HCT116 (cell line): ENCODE measurements around the gene FOSB. TPM values are rescaled to one million over a fixed set of nuclear protein-coding genes. Genes with fewer than 3 reads are reported as not detected.
A peak's percentile ranks its signal among the peaks of the same experiment; 100 is the strongest.

Source experiments
- ATAC-seq: fragments of 200-7000 bp; cut with Tn5 transposase; 2 replicates; pipeline ENCODE4 v1.9.1; 2020; ENCODE audit warnings: mild to moderate bottlenecking, moderate library complexity
- BruUV-seq: library from RNA; stranded (reverse); fragments of 400-500 nt; replicated peaks from 2 replicates; lab custom pipeline; 2021; lab: Mats Ljungman, UMichigan
- CTCF ChIA-PET: fragments of 300-600 bp; sonication (Branson Sonifier 250); formaldehyde crosslinking; loops from one replicate; lab custom pipeline; 2021; ENCODE audit warnings: antibody characterized with exemption; lab: Charles Lee
- POLR2A ChIA-PET: fragments of 300-600, 350-600 bp; sonication (Branson Sonifier 250); formaldehyde crosslinking; loops from one replicate; lab custom pipeline; 2021; ENCODE audit warnings: antibody characterized with exemption; lab: Charles Lee
- RAD21 ChIA-PET, 2 experiments: fragments of 300-600 bp; sonication (Branson Sonifier 250); formaldehyde crosslinking; loops; one replicate each; lab custom pipeline; 2023; ENCODE audit warnings: low total read pairs in 2 of 2; ENCODE audit not compliant: uncharacterized antibody in 2 of 2, unreplicated experiment in 2 of 2, low non-redundant PET in 1 of 2; lab: Charles Lee
- DNase-seq: peaks from one replicate; pipeline ENCODE4 v3.0.0-alpha.2; 2010; ENCODE audit warnings: low read depth, low spot score
- H2AFZ ChIP-seq: fragments of 200-600 bp; shearing (Covaris generic), sonication (generic); 2 replicates; pipeline ENCODE4 v1.6.1; 2017; ENCODE audit warnings: low read depth, mixed run types, mixed read lengths, antibody characterized with exemption, low read length; ENCODE audit not compliant: poor library complexity, severe bottlenecking
- H3K27ac ChIP-seq: 2 replicates; pipeline ENCODE4 v1.5.1; 2012; ENCODE audit warnings: low read depth, low read length
- H3K27me3 ChIP-seq: fragments of 200-600 bp; sonication (generic); 2 replicates; pipeline ENCODE4 v1.6.1; 2016; ENCODE audit warnings: mixed run types, low read length, mixed read lengths; ENCODE audit not compliant: insufficient read depth
- H3K36me3 ChIP-seq, 2 experiments: fragments of 200-500 bp in 1 of 2; fragments of 200-600 bp in 1 of 2; sonication (Bioruptor generic) in 1 of 2; sonication (generic) in 1 of 2; 2 replicates each; pipeline versions ENCODE4 v1.5.1 to v1.6.1; 2014 to 2016; ENCODE audit warnings: low read length in 2 of 2, inconsistent platforms in 1 of 2, mixed read lengths in 1 of 2, mixed run types in 1 of 2; ENCODE audit not compliant: insufficient read depth in 2 of 2, control insufficient read depth in 1 of 2
- H3K4me1 ChIP-seq, 2 experiments: fragments of 200-600 bp in 1 of 2; sonication (generic) in 1 of 2; 2 replicates each; pipeline versions ENCODE4 v1.5.1 to v1.6.1; 2012 to 2017; ENCODE audit warnings: low read length in 2 of 2, inconsistent platforms in 1 of 2, mild to moderate bottlenecking in 1 of 2, mixed read lengths in 1 of 2, mixed run types in 1 of 2, moderate library complexity in 1 of 2; ENCODE audit not compliant: insufficient read depth in 2 of 2, control insufficient read depth in 1 of 2
- H3K4me2 ChIP-seq: fragments of 200-600 bp; sonication (generic); 2 replicates; pipeline ENCODE4 v1.6.1; 2017; ENCODE audit warnings: mixed run types, low read length, mixed read lengths
- H3K4me3 ChIP-seq, 2 experiments: fragments of 200-600 bp in 1 of 2; sonication (generic) in 1 of 2; replicated peaks in 1 of 2; 2 replicates each; pipeline ENCODE4 v1.5.1; 2011 to 2016; ENCODE audit warnings: low read length in 2 of 2, control low read depth in 1 of 2, low read depth in 1 of 2, mild to moderate bottlenecking in 1 of 2, mixed read lengths in 1 of 2, mixed run types in 1 of 2
- H3K79me2 ChIP-seq: fragments of 200-600 bp; sonication (generic); 2 replicates; pipeline ENCODE4 v1.6.1; 2017; ENCODE audit warnings: mild to moderate bottlenecking, mixed run types, low read length, moderate library complexity, mixed read lengths; ENCODE audit not compliant: insufficient read depth
- H3K9ac ChIP-seq: fragments of 200-600 bp; sonication (generic); 2 replicates; pipeline ENCODE4 v1.6.1; 2016; ENCODE audit warnings: low read length, mixed read lengths
- H3K9me2 ChIP-seq: fragments of 200-600 bp; sonication (generic), shearing (Covaris generic); 2 replicates; pipeline ENCODE4 v1.6.1; 2017; ENCODE audit warnings: mixed run types, mild to moderate bottlenecking, moderate library complexity; ENCODE audit not compliant: insufficient read depth
- H3K9me3 ChIP-seq, 2 experiments: fragments of 200-500 bp in 1 of 2; fragments of 200-600 bp in 1 of 2; sonication (Bioruptor generic) in 1 of 2; sonication (generic) in 1 of 2; 2 replicates each; pipeline ENCODE4 v1.6.1; 2014 to 2017; ENCODE audit warnings: low read length in 2 of 2, mixed read lengths in 2 of 2, inconsistent platforms in 1 of 2, low read depth in 1 of 2, mild to moderate bottlenecking in 1 of 2, mixed run types in 1 of 2, moderate library complexity in 1 of 2; ENCODE audit not compliant: control insufficient read depth in 1 of 2, insufficient read depth in 1 of 2
- H4K20me1 ChIP-seq: fragments of 200-600 bp; sonication (generic), shearing (Covaris generic); 2 replicates; pipeline ENCODE4 v1.6.1; 2017; ENCODE audit warnings: mixed run types, mild to moderate bottlenecking, moderate library complexity; ENCODE audit not compliant: insufficient read depth
- CEBPB ChIP-seq: IDR thresholded peaks from 2 replicates; pipeline ENCODE4 v1.6.1; 2012; ENCODE audit warnings: low read depth
- ELF1 ChIP-seq: IDR thresholded peaks from 2 replicates; pipeline ENCODE4 v1.6.1; 2012; ENCODE audit warnings: low read depth, borderline replicate concordance
- JUND ChIP-seq: IDR thresholded peaks from 2 replicates; pipeline ENCODE4 v1.6.1; 2012
- MAX ChIP-seq: IDR thresholded peaks from 2 replicates; pipeline ENCODE4 v1.6.1; 2012
- POLR2AphosphoS5 ChIP-seq: IDR thresholded peaks from 2 replicates; pipeline ENCODE4 v1.6.1; 2011; ENCODE audit warnings: mild to moderate bottlenecking, low read depth, low read length, moderate library complexity
- RAD21 ChIP-seq: IDR thresholded peaks from 2 replicates; pipeline ENCODE4 v1.6.1; 2012; ENCODE audit warnings: low read depth, mild to moderate bottlenecking
- SP1 ChIP-seq: IDR thresholded peaks from 2 replicates; pipeline ENCODE4 v1.6.1; 2012; ENCODE audit warnings: low read depth
- SRF ChIP-seq: IDR thresholded peaks from 2 replicates; pipeline ENCODE4 v1.6.1; 2012; ENCODE audit warnings: low read depth
- TCF7L2 ChIP-seq: IDR thresholded peaks from 2 replicates; pipeline ENCODE4 v1.7.0; 2011; ENCODE audit warnings: borderline replicate concordance, inconsistent platforms; ENCODE audit not compliant: insufficient read depth, insufficient read length; ENCODE audit errors: extremely low read depth
- YY1 ChIP-seq: IDR thresholded peaks from 2 replicates; pipeline ENCODE4 v1.6.1; 2011; ENCODE audit warnings: low read length, low read depth, moderate library complexity, mild to moderate bottlenecking; ENCODE audit not compliant: insufficient replicate concordance; ENCODE audit errors: extremely low read depth
- ZBTB33 ChIP-seq: IDR thresholded peaks from 2 replicates; pipeline ENCODE4 v1.6.1; 2011; ENCODE audit warnings: mild to moderate bottlenecking, low read length, moderate library complexity; ENCODE audit not compliant: insufficient replicate concordance; ENCODE audit errors: extremely low read depth
- ZFX ChIP-seq: fragments of 450-650 bp; IDR thresholded peaks from 2 replicates; pipeline ENCODE4 v1.6.1; 2017
- ZNF274 ChIP-seq: fragments of 200-500 bp; sonication (Bioruptor generic); IDR thresholded peaks from 2 replicates; pipeline ENCODE4 v1.6.1; 2014; ENCODE audit warnings: mild to moderate bottlenecking, low read depth, low read length, inconsistent platforms
- intact Hi-C: fragments of 100-400 bp; cut with micrococcal nuclease; formaldehyde crosslinking; loops from 2 replicates; pipeline ENCODE4 v1.10.0; 2022
- total RNA-seq: library from RNA; stranded (reverse); gene quantifications from one replicate; pipeline ENCODE4 v1.2.1, GENCODE V29; 2021; ENCODE audit not compliant: unreplicated experiment
- TF ChIP-seq, protein P1 (sequence below): IDR thresholded peaks from 2 replicates; pipeline ENCODE4 v1.6.1; 2012; ENCODE audit warnings: low read depth
- TF ChIP-seq, protein P2 (sequence below): IDR thresholded peaks from 2 replicates; pipeline ENCODE4 v1.6.1; 2012
- TF ChIP-seq, protein P3 (sequence below), 3 experiments: fragments of 200-600 bp in 1 of 3; sonication (generic) in 1 of 3; IDR thresholded peaks in 2 of 3; conservative IDR thresholded peaks in 1 of 3; 2 replicates each; pipeline ENCODE4 v1.5.1; 2012 to 2017; ENCODE audit warnings: low read depth in 2 of 3, low read length in 2 of 3, antibody characterized with exemption in 1 of 3, borderline replicate concordance in 1 of 3, control low read depth in 1 of 3, mild to moderate bottlenecking in 1 of 3, mixed read lengths in 1 of 3, mixed run types in 1 of 3, moderate library complexity in 1 of 3; ENCODE audit not compliant: insufficient read depth in 1 of 3

The FOSB gene
- total RNA-seq, 1 experiment from 2014 or later, result 12.6 TPM

GRCh38 chr19:45518469-45518826, 50.7 kb downstream of the FOSB start:
- ChIA-PET RAD21 (no interaction called here), CTCF (no interaction called here), POLR2A (no interaction called here)
- Histone ChIP-seq H3K27me3 (no peaks in the 10 kb centered on the region), H3K4me1 (peaks cover 31 to 69% of the 10 kb centered on the region in 2 experiments), H3K9ac (no peak overlapping the region), H3K79me2 (peaks cover 62% of the 10 kb centered on the region), H4K20me1 (no peaks in the 10 kb centered on the region; the same call in 1 of the 2 replicates), H3K4me2 (no peak overlapping the region), H3K27ac (0 out of 2 replicates have a peak overlapping the region, but pooled peaks have one; percentile 15), H3K9me3 (no peaks in the 10 kb centered on the region), H3K36me3 (peaks cover 12 to 22% of the 10 kb centered on the region in 2 experiments; a peak in 2 of 4 replicates), H3K4me3 (no peak overlapping the region), H2AFZ (no peak overlapping the region), H3K9me2 (no peaks in the 10 kb centered on the region)
- intact Hi-C loops, result no loop called here
- TF ChIP-seq RAD21 (no peak), SP1 (no peak), ZNF274 (no peak), ZFX (no peak), YY1 (no peak), CEBPB (no peak), ZBTB33 (no peak), MAX (no peak), TCF7L2 (no peak), POLR2AphosphoS5 (no peak), ELF1 (no peak), SRF (no peak), JUND (no peak)
- TF ChIP-seq, protein P1, sequence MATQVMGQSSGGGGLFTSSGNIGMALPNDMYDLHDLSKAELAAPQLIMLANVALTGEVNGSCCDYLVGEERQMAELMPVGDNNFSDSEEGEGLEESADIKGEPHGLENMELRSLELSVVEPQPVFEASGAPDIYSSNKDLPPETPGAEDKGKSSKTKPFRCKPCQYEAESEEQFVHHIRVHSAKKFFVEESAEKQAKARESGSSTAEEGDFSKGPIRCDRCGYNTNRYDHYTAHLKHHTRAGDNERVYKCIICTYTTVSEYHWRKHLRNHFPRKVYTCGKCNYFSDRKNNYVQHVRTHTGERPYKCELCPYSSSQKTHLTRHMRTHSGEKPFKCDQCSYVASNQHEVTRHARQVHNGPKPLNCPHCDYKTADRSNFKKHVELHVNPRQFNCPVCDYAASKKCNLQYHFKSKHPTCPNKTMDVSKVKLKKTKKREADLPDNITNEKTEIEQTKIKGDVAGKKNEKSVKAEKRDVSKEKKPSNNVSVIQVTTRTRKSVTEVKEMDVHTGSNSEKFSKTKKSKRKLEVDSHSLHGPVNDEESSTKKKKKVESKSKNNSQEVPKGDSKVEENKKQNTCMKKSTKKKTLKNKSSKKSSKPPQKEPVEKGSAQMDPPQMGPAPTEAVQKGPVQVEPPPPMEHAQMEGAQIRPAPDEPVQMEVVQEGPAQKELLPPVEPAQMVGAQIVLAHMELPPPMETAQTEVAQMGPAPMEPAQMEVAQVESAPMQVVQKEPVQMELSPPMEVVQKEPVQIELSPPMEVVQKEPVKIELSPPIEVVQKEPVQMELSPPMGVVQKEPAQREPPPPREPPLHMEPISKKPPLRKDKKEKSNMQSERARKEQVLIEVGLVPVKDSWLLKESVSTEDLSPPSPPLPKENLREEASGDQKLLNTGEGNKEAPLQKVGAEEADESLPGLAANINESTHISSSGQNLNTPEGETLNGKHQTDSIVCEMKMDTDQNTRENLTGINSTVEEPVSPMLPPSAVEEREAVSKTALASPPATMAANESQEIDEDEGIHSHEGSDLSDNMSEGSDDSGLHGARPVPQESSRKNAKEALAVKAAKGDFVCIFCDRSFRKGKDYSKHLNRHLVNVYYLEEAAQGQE, result no peak
- TF ChIP-seq, protein P2, sequence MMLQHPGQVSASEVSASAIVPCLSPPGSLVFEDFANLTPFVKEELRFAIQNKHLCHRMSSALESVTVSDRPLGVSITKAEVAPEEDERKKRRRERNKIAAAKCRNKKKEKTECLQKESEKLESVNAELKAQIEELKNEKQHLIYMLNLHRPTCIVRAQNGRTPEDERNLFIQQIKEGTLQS, result no peak
- TF ChIP-seq, protein P3, sequence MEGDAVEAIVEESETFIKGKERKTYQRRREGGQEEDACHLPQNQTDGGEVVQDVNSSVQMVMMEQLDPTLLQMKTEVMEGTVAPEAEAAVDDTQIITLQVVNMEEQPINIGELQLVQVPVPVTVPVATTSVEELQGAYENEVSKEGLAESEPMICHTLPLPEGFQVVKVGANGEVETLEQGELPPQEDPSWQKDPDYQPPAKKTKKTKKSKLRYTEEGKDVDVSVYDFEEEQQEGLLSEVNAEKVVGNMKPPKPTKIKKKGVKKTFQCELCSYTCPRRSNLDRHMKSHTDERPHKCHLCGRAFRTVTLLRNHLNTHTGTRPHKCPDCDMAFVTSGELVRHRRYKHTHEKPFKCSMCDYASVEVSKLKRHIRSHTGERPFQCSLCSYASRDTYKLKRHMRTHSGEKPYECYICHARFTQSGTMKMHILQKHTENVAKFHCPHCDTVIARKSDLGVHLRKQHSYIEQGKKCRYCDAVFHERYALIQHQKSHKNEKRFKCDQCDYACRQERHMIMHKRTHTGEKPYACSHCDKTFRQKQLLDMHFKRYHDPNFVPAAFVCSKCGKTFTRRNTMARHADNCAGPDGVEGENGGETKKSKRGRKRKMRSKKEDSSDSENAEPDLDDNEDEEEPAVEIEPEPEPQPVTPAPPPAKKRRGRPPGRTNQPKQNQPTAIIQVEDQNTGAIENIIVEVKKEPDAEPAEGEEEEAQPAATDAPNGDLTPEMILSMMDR (IDR thresholded peaks at IDR 0.05 in 2 of 3, conservative IDR thresholded peaks at IDR 0.05 in 1 of 3; ENCODE audit: borderline replicate concordance in 1 of 3, insufficient read depth in 1 of 3, low read depth in 2 of 3, low read length in 2 of 3), result no peak
- no peak for DNase-seq
- ATAC-seq, result no peak
- no TSS peak for BruUV-seq
